HG03060 (cell line): ENCODE data around the gene NUP205.
A peak's percentile ranks its signal among the peaks of the same experiment; 100 is the strongest.
"Not testable (repeated sequence)": the region's sequence is repeated elsewhere in the genome, so short reads cannot be mapped to it uniquely, and the experiment has no call there.

Experiments
- ATAC-seq: cut with Tn5 transposase; IDR thresholded peaks from one replicate; pipeline ENCODE4 v1.9.1; 2021; ENCODE audit warnings: low read depth, moderate number of reproducible peaks; ENCODE audit not compliant: unreplicated experiment

NUP205 gene

GRCh38 chr7:135620447-135620846 is 62.7 kb downstream of the NUP205 start:
- ATAC-seq = no peak

GRCh38 chr7:135620980-135621850 is 63.5 kb downstream of the NUP205 start:
- no peak for ATAC-seq

- no peak for ATAC-seq
These were observed 76.6 kb downstream of the NUP205 start for GRCh38 chr7:135634191-135634878.

- not testable (repeated sequence) for ATAC-seq
These were observed 82.0 kb downstream of the NUP205 start for GRCh38 chr7:135639690-135640089.

- no peak for ATAC-seq
These were observed 86.4 kb downstream of the NUP205 start for GRCh38 chr7:135644154-135644553.

- ATAC-seq = no peak
These were observed 87.0 kb downstream of the NUP205 start for GRCh38 chr7:135644729-135645128.

GRCh38 chr7:135645296-135645904 is 87.7 kb downstream of the NUP205 start:
- no peak for ATAC-seq

GRCh38 chr7:135647755-135648154 is 90.0 kb downstream of the NUP205 start:
- no peak for ATAC-seq

- no peak for ATAC-seq
These were observed 90.5 kb downstream of the NUP205 start for GRCh38 chr7:135648235-135648634.

- no peak for ATAC-seq
These were observed 93.3 kb downstream of the NUP205 start for GRCh38 chr7:135650831-135651573.

- ATAC-seq = no peak
These were observed 95.8 kb downstream of the NUP205 start for GRCh38 chr7:135653340-135654080.

GRCh38 chr7:135658564-135658963 is 100.8 kb downstream of the NUP205 start:
- ATAC-seq = no peak

- no peak for ATAC-seq
These were observed 101.6 kb downstream of the NUP205 start for GRCh38 chr7:135659159-135659846.

- no peak for ATAC-seq
These were observed 103.8 kb downstream of the NUP205 start for GRCh38 chr7:135661311-135662122.

- ATAC-seq = peak; percentile 22
These were observed 104.3 kb downstream of the NUP205 start for GRCh38 chr7:135662123-135662372.

- ATAC-seq = peak; percentile 76
These were observed 104.8 kb downstream of the NUP205 start, which contains the start of gene STMP1 for GRCh38 chr7:135662373-135663114. Gene STMP1, plus strand, starts transcription at chr7:135662514.

- no peak for ATAC-seq
These were observed 106.4 kb downstream of the NUP205 start for GRCh38 chr7:135664046-135664589.

- no peak for ATAC-seq
These were observed 107.3 kb downstream of the NUP205 start for GRCh38 chr7:135665042-135665441.
